ENCODE results near the gene STAP2.
"Not testable (repeated sequence)": the region's sequence is repeated elsewhere in the genome, so short reads cannot be mapped to it uniquely, and the experiment has no call there.

STAP2 gene

GRCh38 chr19:4358709-4359626, 20.3 kb upstream of the STAP2 start:
- DNase-seq (ENCODE audit: low spot score), result no peak
- no peak for FAIRE-seq

- DNase-seq (ENCODE audit: low spot score) (no peak), FAIRE-seq (no peak)
These were observed 19.3 kb upstream of the STAP2 start for GRCh38 chr19:4357921-4358326.

GRCh38 chr19:4357095-4357797, 18.6 kb upstream of the STAP2 start:
- DNase-seq (ENCODE audit: low spot score), result no peak
- no peak for FAIRE-seq

GRCh38 chr19:4354897-4355296, 16.3 kb upstream of the STAP2 start:
- FAIRE-seq (no peak), DNase-seq (ENCODE audit: low spot score) (no peak)

GRCh38 chr19:4354282-4354681, 15.7 kb upstream of the STAP2 start:
- FAIRE-seq (no peak), DNase-seq (ENCODE audit: low spot score) (no peak)

- DNase-seq (ENCODE audit: low spot score) (no peak), FAIRE-seq (no peak)
These were observed 14.1 kb upstream of the STAP2 start for GRCh38 chr19:4352701-4353121.

GRCh38 chr19:4350726-4351125, 12.1 kb upstream of the STAP2 start:
- FAIRE-seq, result no peak
- no peak for DNase-seq (ENCODE audit: low spot score)

- FAIRE-seq (no peak), DNase-seq (ENCODE audit: low spot score) (no peak)
These were observed 11.5 kb upstream of the STAP2 start for GRCh38 chr19:4350111-4350510.

GRCh38 chr19:4349225-4349624, 10.6 kb upstream of the STAP2 start:
- DNase-seq (ENCODE audit: low spot score); FAIRE-seq: not testable (repeated sequence)

- FAIRE-seq (no peak), DNase-seq (ENCODE audit: low spot score) (no peak)
These were observed 8.9 kb upstream of the STAP2 start for GRCh38 chr19:4347521-4347920.

- FAIRE-seq (no peak), DNase-seq (ENCODE audit: low spot score) (no peak)
These were observed 7.4 kb upstream of the STAP2 start for GRCh38 chr19:4346020-4346383.

- DNase-seq (ENCODE audit: low spot score) (no peak), FAIRE-seq (no peak)
These were observed 6.9 kb upstream of the STAP2 start for GRCh38 chr19:4345342-4346019.

GRCh38 chr19:4343370-4344307, 5.0 kb upstream of the STAP2 start, which contains the start of gene MPND:
MPND (plus strand) TSS chr19:4343562; CDS start chr19:4343594, 32 bp downstream.
- DNase-seq (ENCODE audit: low spot score) (peak; percentile 52), FAIRE-seq (no peak)

GRCh38 chr19:4342615-4343369, 4.2 kb upstream of the STAP2 start:
- FAIRE-seq, result peak; percentile 97

GRCh38 chr19:4342314-4342614, 3.6 kb upstream of the STAP2 start:
- FAIRE-seq, result no peak
- DNase-seq (ENCODE audit: low spot score), result no peak

More at GRCh38 chr19:4342615-4343369, 4.2 kb upstream of the STAP2 start:
- peak; percentile 100 for DNase-seq (ENCODE audit: low spot score)

GRCh38 chr19:4337906-4338440, 654 bp downstream of the STAP2 start:
- FAIRE-seq (no peak), DNase-seq (ENCODE audit: low spot score) (peak; percentile 19)

GRCh38 chr19:4334929-4335570, 3.6 kb downstream of the STAP2 start:
- DNase-seq (ENCODE audit: low spot score), result no peak
- FAIRE-seq, result no peak

- FAIRE-seq (no peak), DNase-seq (ENCODE audit: low spot score) (no peak)
These were observed 8.8 kb downstream of the STAP2 start for GRCh38 chr19:4329858-4330257.

- not testable (repeated sequence) for FAIRE-seq; DNase-seq (ENCODE audit: low spot score)
These were observed 9.5 kb downstream of the STAP2 start for GRCh38 chr19:4328991-4329681.
